HEK293 (cell line): ENCODE results near the gene SLCO1B1.

Experiments
- CTCF ChIA-PET: fragments of 350-600 bp; formaldehyde crosslinking; extraction: SDS; loops from one replicate; lab custom pipeline; 2021; ENCODE audit warnings: antibody characterized with exemption; lab: Yijun Ruan, JAX
- POLR2A ChIA-PET: fragments of 300-600 bp; formaldehyde crosslinking; extraction: SDS; loops from one replicate; lab custom pipeline; 2020; ENCODE audit warnings: antibody characterized with exemption, inconsistent platforms; lab: Yijun Ruan, JAX
- H3K27ac ChIP-seq: fragments of 200-500 bp; sonication (Bioruptor generic); 2 replicates; pipeline ENCODE4 v1.5.1; 2014; ENCODE audit warnings: low read depth, low read length, control low read depth, inconsistent platforms; ENCODE audit errors: extremely low read depth
- H3K36me3 ChIP-seq, 2 experiments: fragments of 200-500 bp in 1 of 2; sonication (Bioruptor generic) in 1 of 2; 1 replicate in 1 of 2; 2 replicates in 1 of 2; pipeline ENCODE4 v1.5.1; 2014 to 2017; ENCODE audit warnings: inconsistent platforms in 2 of 2, low read length in 2 of 2; ENCODE audit not compliant: control insufficient read depth in 2 of 2, insufficient read depth in 1 of 2
- H3K4me1 ChIP-seq: fragments of 200-500 bp; sonication (Bioruptor generic); 2 replicates; pipeline ENCODE4 v1.5.1; 2014; ENCODE audit warnings: mild to moderate bottlenecking, low read length, inconsistent platforms; ENCODE audit not compliant: control insufficient read depth, insufficient read depth
- H3K4me3 ChIP-seq: 2 replicates; pipeline ENCODE4 v1.5.1; 2011; ENCODE audit warnings: low read depth, mild to moderate bottlenecking, control low read depth, low read length, moderate library complexity
- H3K9me3 ChIP-seq: fragments of 200-500 bp; sonication (Bioruptor generic); 2 replicates; pipeline ENCODE4 v1.5.1; 2014; ENCODE audit warnings: low read depth, low read length, inconsistent platforms; ENCODE audit not compliant: control insufficient read depth, insufficient read depth
- INSM2 ChIP-seq: fragments of 450-650 bp; formaldehyde crosslinking; IDR thresholded peaks from 2 replicates; pipeline ENCODE4 v1.5.1; 2016; ENCODE audit warnings: missing biosample characterization, missing genetic modification characterization
- KLF17 ChIP-seq: fragments of 450-650 bp; formaldehyde crosslinking; IDR thresholded peaks from 2 replicates; pipeline ENCODE4 v1.5.1; 2016; ENCODE audit warnings: missing biosample characterization, missing genetic modification characterization
- MYNN ChIP-seq: fragments of 450-650 bp; formaldehyde crosslinking; IDR thresholded peaks from 2 replicates; pipeline ENCODE4 v1.5.1; 2016; ENCODE audit warnings: missing biosample characterization, missing genetic modification characterization, borderline replicate concordance
- RBAK ChIP-seq: fragments of 450-650 bp; formaldehyde crosslinking; IDR thresholded peaks from 2 replicates; pipeline ENCODE4 v1.5.1; 2016; ENCODE audit warnings: missing biosample characterization, missing genetic modification characterization
- SETDB1 ChIP-seq: IDR thresholded peaks from one replicate; pipeline ENCODE4 v1.6.1; 2017; ENCODE audit warnings: mild to moderate bottlenecking, low read length, moderate library complexity, mixed read lengths; ENCODE audit not compliant: insufficient read length
- ZBTB8A ChIP-seq: fragments of 450-650 bp; formaldehyde crosslinking; IDR thresholded peaks from 2 replicates; pipeline ENCODE4 v1.5.1; 2016; ENCODE audit warnings: missing biosample characterization, missing genetic modification characterization
- ZEB2 ChIP-seq: fragments of 450-650 bp; formaldehyde crosslinking; IDR thresholded peaks from 2 replicates; pipeline ENCODE4 v1.5.1; 2016; ENCODE audit warnings: missing biosample characterization, missing genetic modification characterization
- ZNF148 ChIP-seq: fragments of 450-650 bp; formaldehyde crosslinking; IDR thresholded peaks from 2 replicates; pipeline ENCODE4 v1.5.0; 2017; ENCODE audit warnings: missing biosample characterization, missing genetic modification characterization, borderline replicate concordance
- ZNF157 ChIP-seq: fragments of 450-650 bp; formaldehyde crosslinking; IDR thresholded peaks from 2 replicates; pipeline ENCODE4 v1.5.1; 2016; ENCODE audit warnings: missing biosample characterization, missing genetic modification characterization
- ZNF16 ChIP-seq: fragments of 450-650 bp; formaldehyde crosslinking; IDR thresholded peaks from 2 replicates; pipeline ENCODE4 v1.5.1; 2016; ENCODE audit warnings: low read depth, missing biosample characterization, missing genetic modification characterization
- ZNF175 ChIP-seq: fragments of 450-650 bp; formaldehyde crosslinking; IDR thresholded peaks from 2 replicates; pipeline ENCODE4 v1.5.1; 2016; ENCODE audit warnings: missing biosample characterization, missing genetic modification characterization
- ZNF335 ChIP-seq: fragments of 450-650 bp; formaldehyde crosslinking; conservative IDR thresholded peaks from 2 replicates; pipeline ENCODE4 v1.5.1; 2016; ENCODE audit warnings: missing biosample characterization, missing genetic modification characterization
- ZNF433 ChIP-seq: fragments of 450-650 bp; formaldehyde crosslinking; IDR thresholded peaks from 2 replicates; pipeline ENCODE4 v1.5.1; 2016; ENCODE audit warnings: missing biosample characterization, missing genetic modification characterization, low read depth
- ZNF510 ChIP-seq: fragments of 450-650 bp; formaldehyde crosslinking; IDR thresholded peaks from 2 replicates; pipeline ENCODE4 v1.5.1; 2018; ENCODE audit warnings: mild to moderate bottlenecking, missing genetic modification characterization, missing biosample characterization; ENCODE audit not compliant: insufficient replicate concordance
- ZNF513 ChIP-seq: fragments of 450-650 bp; IDR thresholded peaks from 2 replicates; pipeline ENCODE4 v1.5.1; 2018; ENCODE audit warnings: missing biosample characterization, missing genetic modification characterization
- ZNF549 ChIP-seq: fragments of 450-650 bp; IDR thresholded peaks from 2 replicates; pipeline ENCODE4 v1.5.1; 2018; ENCODE audit warnings: missing biosample characterization, missing genetic modification characterization, mild to moderate bottlenecking, inconsistent platforms, moderate library complexity
- ZNF660 ChIP-seq: fragments of 450-650 bp; IDR thresholded peaks from 2 replicates; pipeline ENCODE4 v1.5.1; 2018; ENCODE audit warnings: missing biosample characterization, mild to moderate bottlenecking, missing genetic modification characterization
- ZNF692 ChIP-seq: fragments of 450-650 bp; formaldehyde crosslinking; IDR thresholded peaks from 2 replicates; pipeline ENCODE4 v1.5.1; 2016; ENCODE audit warnings: missing biosample characterization, missing genetic modification characterization
- ZNF701 ChIP-seq: fragments of 450-650 bp; formaldehyde crosslinking; IDR thresholded peaks from 2 replicates; pipeline ENCODE4 v1.5.1; 2016; ENCODE audit warnings: missing biosample characterization, missing genetic modification characterization
- ZNF747 ChIP-seq: fragments of 450-650 bp; formaldehyde crosslinking; IDR thresholded peaks from 2 replicates; pipeline ENCODE4 v1.5.1; 2016; ENCODE audit warnings: missing biosample characterization, missing genetic modification characterization
- ZNF791 ChIP-seq: fragments of 450-650 bp; formaldehyde crosslinking; IDR thresholded peaks from 2 replicates; pipeline ENCODE4 v1.5.1; 2016; ENCODE audit warnings: missing biosample characterization, missing genetic modification characterization
- ZNF792 ChIP-seq: fragments of 450-650 bp; formaldehyde crosslinking; IDR thresholded peaks from 2 replicates; pipeline ENCODE4 v1.5.1; 2016; ENCODE audit warnings: missing biosample characterization, missing genetic modification characterization
- ZXDB ChIP-seq: fragments of 450-650 bp; formaldehyde crosslinking; IDR thresholded peaks from 2 replicates; pipeline ENCODE4 v1.5.1; 2016; ENCODE audit warnings: missing biosample characterization, missing genetic modification characterization
- TF ChIP-seq, protein P1 (sequence below): fragments of 450-650 bp; formaldehyde crosslinking; IDR thresholded peaks from 2 replicates; pipeline ENCODE4 v1.5.1; 2016; ENCODE audit warnings: missing biosample characterization, missing genetic modification characterization

SLCO1B1 gene

GRCh38 chr12:21257172-21257571, 126.2 kb downstream of the SLCO1B1 start (continued):
- TF ChIP-seq ZNF692 (tag by site-specific recombination) = no peak

GRCh38 chr12:21264232-21264631, 133.2 kb downstream of the SLCO1B1 start:
- CTCF ChIA-PET = no interaction called here
- no peaks in the 10 kb centered on the region for H3K4me1 ChIP-seq
- no peaks in the 10 kb centered on the region for H3K9me3 ChIP-seq
- H3K36me3 ChIP-seq = no peaks in the 10 kb centered on the region
- no peak overlapping the region for H3K4me3 ChIP-seq
- TF ChIP-seq ZNF510 (tag by site-specific recombination) (no peak), ZNF791 (tag by site-specific recombination) (no peak), ZNF157 (no peak), KLF17 (tag by site-specific recombination) (no peak), ZNF16 (tag by site-specific recombination) (no peak)
- H3K27ac ChIP-seq = no peak overlapping the region
- POLR2A ChIA-PET = no interaction called here

DNA sequence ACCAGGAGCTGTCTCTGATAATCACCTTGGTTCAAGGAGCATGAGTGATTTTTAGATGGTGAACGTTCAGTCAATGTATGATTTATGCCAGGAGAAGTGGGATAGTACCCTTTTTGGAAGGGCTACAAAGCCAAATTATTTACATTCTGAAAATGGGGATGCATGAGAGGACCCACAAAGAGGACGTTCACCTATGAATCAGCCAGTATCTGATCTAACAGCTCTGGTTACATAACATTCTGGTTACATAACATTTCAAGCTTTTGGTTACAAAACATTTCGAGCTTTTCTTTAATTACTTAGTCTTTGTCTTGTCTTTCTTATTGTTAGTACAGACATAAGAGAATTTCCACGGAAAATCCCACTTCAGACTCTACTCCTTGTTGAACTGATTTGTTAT, 134.9 kb downstream of the SLCO1B1 start:
- Histone ChIP-seq H3K4me1 (no peaks in the 10 kb centered on the region), H3K9me3 (no peaks in the 10 kb centered on the region), H3K27ac (no peak overlapping the region), H3K4me3 (no peak overlapping the region), H3K36me3 (no peaks in the 10 kb centered on the region)
- POLR2A ChIA-PET = no interaction called here
- CTCF ChIA-PET = no interaction called here
- TF ChIP-seq ZEB2 (tag by site-specific recombination) = no peak
- TF ChIP-seq INSM2 (tag by site-specific recombination) = no peak
- TF ChIP-seq ZNF148 = no peak
- no peak for TF ChIP-seq MYNN
- TF ChIP-seq ZNF175 (tag by site-specific recombination) = no peak
- TF ChIP-seq ZNF513 (tag by site-specific recombination) = no peak
- TF ChIP-seq ZNF549 = no peak
- no peak for TF ChIP-seq ZXDB (tag by site-specific recombination)
- TF ChIP-seq ZNF335 (tag by site-specific recombination) = no peak
- TF ChIP-seq RBAK = no peak
- no peak for TF ChIP-seq ZNF701 (tag by site-specific recombination)
- no peak for TF ChIP-seq ZNF157
- no peak for TF ChIP-seq ZNF792 (tag by site-specific recombination)
- TF ChIP-seq, protein P1, sequence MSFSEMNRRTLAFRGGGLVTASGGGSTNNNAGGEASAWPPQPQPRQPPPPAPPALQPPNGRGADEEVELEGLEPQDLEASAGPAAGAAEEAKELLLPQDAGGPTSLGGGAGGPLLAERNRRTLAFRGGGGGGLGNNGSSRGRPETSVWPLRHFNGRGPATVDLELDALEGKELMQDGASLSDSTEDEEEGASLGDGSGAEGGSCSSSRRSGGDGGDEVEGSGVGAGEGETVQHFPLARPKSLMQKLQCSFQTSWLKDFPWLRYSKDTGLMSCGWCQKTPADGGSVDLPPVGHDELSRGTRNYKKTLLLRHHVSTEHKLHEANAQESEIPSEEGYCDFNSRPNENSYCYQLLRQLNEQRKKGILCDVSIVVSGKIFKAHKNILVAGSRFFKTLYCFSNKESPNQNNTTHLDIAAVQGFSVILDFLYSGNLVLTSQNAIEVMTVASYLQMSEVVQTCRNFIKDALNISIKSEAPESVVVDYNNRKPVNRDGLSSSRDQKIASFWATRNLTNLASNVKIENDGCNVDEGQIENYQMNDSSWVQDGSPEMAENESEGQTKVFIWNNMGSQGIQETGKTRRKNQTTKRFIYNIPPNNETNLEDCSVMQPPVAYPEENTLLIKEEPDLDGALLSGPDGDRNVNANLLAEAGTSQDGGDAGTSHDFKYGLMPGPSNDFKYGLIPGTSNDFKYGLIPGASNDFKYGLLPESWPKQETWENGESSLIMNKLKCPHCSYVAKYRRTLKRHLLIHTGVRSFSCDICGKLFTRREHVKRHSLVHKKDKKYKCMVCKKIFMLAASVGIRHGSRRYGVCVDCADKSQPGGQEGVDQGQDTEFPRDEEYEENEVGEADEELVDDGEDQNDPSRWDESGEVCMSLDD (tag by site-specific recombination) = no peak
- TF ChIP-seq ZNF433 (tag by site-specific recombination) = no peak
- TF ChIP-seq SETDB1 = no peak
- TF ChIP-seq ZBTB8A (tag by site-specific recombination) = no peak
- TF ChIP-seq ZNF747 (tag by site-specific recombination) = no peak
- TF ChIP-seq ZNF660 (tag by site-specific recombination) = no peak
